Activated CD8-positive, alpha-beta memory T cell treated with anti-CD3 and anti-CD28 coated beads, Interleukin-2, amount 10 ng/mL, durations not matched to agents 7 days and 5 days (primary cell): Measurements from ENCODE around the gene ZBTB42. TPM values are rescaled to one million over a fixed set of nuclear protein-coding genes. Genes with fewer than 3 reads are reported as not detected.

ENCODE experiments used
- ATAC-seq: fragments of 150-1000 bp; cut with Tn5 transposase; one replicate; pipeline ENCODE4 v1.10.0; 2021; ENCODE audit warnings: moderate library complexity
- CTCF ChIA-PET: fragments of 350-600 bp; sonication (Branson Sonifier 250); formaldehyde crosslinking; loops from one replicate; lab custom pipeline; 2021; ENCODE audit warnings: antibody characterized with exemption; lab: Charles Lee
- DNase-seq: peaks from one replicate; pipeline ENCODE4 v3.0.0-alpha.2; 2020
- H3K27ac Mint-ChIP-seq: one replicate; pipeline ENCODE4 v1.8.0; 2021; ENCODE audit warnings: mild to moderate bottlenecking, mixed read lengths
- H3K27me3 Mint-ChIP-seq: one replicate; pipeline ENCODE4 v1.8.0; 2021; ENCODE audit warnings: mixed read lengths
- H3K36me3 Mint-ChIP-seq: one replicate; pipeline ENCODE4 v1.8.0; 2021; ENCODE audit warnings: mild to moderate bottlenecking, mixed read lengths
- H3K4me1 Mint-ChIP-seq: one replicate; pipeline ENCODE4 v1.8.0; 2021; ENCODE audit warnings: mixed read lengths
- H3K4me3 Mint-ChIP-seq: one replicate; pipeline ENCODE4 v1.8.0; 2021; ENCODE audit warnings: mild to moderate bottlenecking, moderate library complexity, mixed read lengths
- H3K9me3 Mint-ChIP-seq: one replicate; pipeline ENCODE4 v1.8.0; 2022; ENCODE audit warnings: low read depth, mixed read lengths
- total RNA-seq, 2 experiments: library from RNA; stranded (reverse); gene quantifications; one replicate each; pipeline ENCODE4 v1.2.3, GENCODE V29; 2021

Gene ZBTB42
- total RNA-seq: 1 to 10 TPM; 4.9 to 5.5 TPM

DNA sequence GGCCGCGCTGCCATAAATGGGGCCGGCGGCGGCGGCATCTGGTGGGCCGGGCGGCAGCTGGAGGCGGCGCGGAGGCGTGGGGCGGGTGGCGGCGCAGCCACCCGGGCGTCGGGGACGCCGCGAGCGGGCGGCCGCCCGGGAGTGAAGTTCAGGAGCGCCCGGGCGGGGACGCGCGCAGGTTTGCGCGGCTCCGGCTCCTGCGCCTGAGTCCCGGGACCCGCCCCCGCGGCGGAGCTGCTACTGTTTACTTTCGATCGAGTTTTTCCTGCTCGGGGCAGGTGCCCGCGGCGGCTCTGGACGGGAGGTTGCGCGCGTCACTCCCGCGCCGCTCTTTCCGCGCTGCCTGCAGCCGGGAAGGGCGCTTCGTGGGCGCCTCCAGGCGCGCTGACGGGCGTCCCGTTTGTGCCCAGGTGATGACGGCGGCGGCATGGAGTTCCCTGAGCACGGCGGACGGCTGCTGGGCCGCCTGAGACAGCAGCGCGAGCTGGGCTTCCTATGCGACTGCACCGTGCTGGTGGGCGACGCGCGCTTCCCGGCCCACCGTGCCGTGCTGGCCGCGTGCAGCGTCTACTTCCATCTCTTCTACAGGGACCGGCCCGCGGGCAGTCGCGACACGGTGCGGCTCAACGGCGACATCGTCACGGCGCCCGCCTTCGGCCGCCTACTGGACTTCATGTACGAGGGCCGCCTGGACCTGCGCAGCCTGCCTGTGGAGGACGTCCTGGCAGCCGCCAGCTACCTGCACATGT lies at the start of gene ZBTB42:
ZBTB42 (plus strand) TSS at position 331 of the 749 bp plus-strand sequence; CDS start at position 428, 97 bp downstream.
- CTCF ChIA-PET: interaction anchor here (0.7 to 2.4 kb wide), 14 partner anchors 9 to 124 kb away, joined by 3 to 15 read pairs (median 3); partner anchors contain the start of genes ADSS1 and SIVA1
- peak; percentile 78 for DNase-seq
- no peaks in the 10 kb centered on the region for H3K9me3 Mint-ChIP-seq
- peak within 1 kb of the TSS; percentile 80 for H3K4me3 Mint-ChIP-seq
- peaks cover 6% of the 10 kb centered on the region for H3K27me3 Mint-ChIP-seq
- H3K27ac Mint-ChIP-seq: peak within 1 kb of the TSS; percentile 50
- peak; percentile 62 for ATAC-seq
- no peaks in the 10 kb centered on the region for H3K36me3 Mint-ChIP-seq
- peaks cover 22% of the 10 kb centered on the region for H3K4me1 Mint-ChIP-seq

DNA sequence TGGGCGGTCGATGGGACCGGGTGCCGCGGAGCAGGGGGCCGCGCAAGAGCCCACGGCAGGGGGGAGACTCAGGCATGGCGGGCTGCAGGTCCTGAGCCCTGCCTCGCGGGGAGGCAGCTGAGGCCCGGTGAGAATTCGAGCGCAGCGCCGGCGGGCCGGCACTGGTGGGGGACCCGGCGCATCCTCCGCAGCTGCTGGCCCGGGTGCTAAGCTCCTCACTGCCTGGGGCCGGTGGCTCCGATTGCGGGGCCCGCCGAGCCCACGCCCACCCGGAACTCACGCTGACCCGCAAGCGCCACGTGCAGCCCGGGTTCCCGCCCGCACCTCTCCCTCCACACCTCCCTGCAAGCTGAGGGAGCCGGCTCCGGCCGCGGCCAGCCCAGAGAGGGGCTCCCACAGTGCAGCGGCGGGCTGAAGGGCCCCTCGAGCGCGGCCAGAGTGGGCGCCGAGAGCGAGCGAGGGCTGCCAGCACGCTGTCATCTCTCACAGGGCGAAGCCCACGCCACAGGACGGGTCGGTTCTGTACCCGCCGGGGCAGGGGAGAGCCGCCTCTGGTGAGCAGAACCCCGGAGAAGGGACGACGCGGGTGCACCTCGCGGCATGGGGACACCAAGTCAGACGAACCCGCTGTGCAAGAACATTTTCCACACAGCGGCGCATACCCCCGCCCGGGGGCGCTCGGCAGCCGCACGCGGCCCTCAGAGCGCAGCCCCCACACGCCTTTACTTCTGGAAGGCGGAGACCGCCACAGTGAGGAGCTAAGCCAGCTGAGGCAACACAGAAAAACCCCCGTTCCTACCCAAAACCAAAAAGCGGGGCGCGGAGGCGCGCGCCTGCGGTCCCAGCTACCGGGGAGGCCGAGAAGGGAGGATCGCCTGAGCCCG lies 49.1 kb upstream of the ZBTB42 start:
- ATAC-seq: no peak
- Mint-ChIP-seq H3K9me3 (no peaks in the 10 kb centered on the region), H3K4me3 (peak overlapping the region; percentile 87), H3K4me1 (peaks cover 36% of the 10 kb centered on the region), H3K27me3 (no peaks in the 10 kb centered on the region), H3K27ac (peak overlapping the region; percentile 89), H3K36me3 (peaks cover 13% of the 10 kb centered on the region)
- DNase-seq: peak; percentile 50
- CTCF ChIA-PET: interaction anchor here (0.5 to 8.9 kb wide), 21 partner anchors 12 to 729 kb away, joined by 3 to 76 read pairs (median 3); partner anchors contain the start of genes ADSS1 and ZBTB42

- H3K27ac Mint-ChIP-seq: peak overlapping the region; percentile 89
- peaks cover 13% of the 10 kb centered on the region for H3K36me3 Mint-ChIP-seq
- H3K4me1 Mint-ChIP-seq: peaks cover 41% of the 10 kb centered on the region
Observed at GRCh38 chr14:104752423-104752734, 48.5 kb upstream of the ZBTB42 start.

GRCh38 chr14:104752735-104753527 lies 48.0 kb upstream of the ZBTB42 start, which contains the start of gene SIVA1:
SIVA1 (plus strand) TSS chr14:104753147; CDS start chr14:104753202, 55 bp downstream.
- ATAC-seq: peak; percentile 94
- CTCF ChIA-PET: interaction anchor here (0.5 to 8.9 kb wide), 21 partner anchors 10 to 833 kb away, joined by 3 to 76 read pairs (median 3); partner anchors contain the start of genes ADSS1 and ZBTB42
- peak; percentile 100 for DNase-seq
- peaks cover 15% of the 10 kb centered on the region for H3K36me3 Mint-ChIP-seq
- H3K27ac Mint-ChIP-seq: peak within 1 kb of the TSS; percentile 89
- no peaks in the 10 kb centered on the region for H3K27me3 Mint-ChIP-seq
- H3K4me3 Mint-ChIP-seq: peak within 1 kb of the TSS; percentile 87
- H3K9me3 Mint-ChIP-seq: no peaks in the 10 kb centered on the region
- peaks cover 45% of the 10 kb centered on the region for H3K4me1 Mint-ChIP-seq

More at GRCh38 chr14:104752423-104752734, 48.5 kb upstream of the ZBTB42 start:
- CTCF ChIA-PET: interaction anchor here (0.5 to 8.9 kb wide), 21 partner anchors 9 to 832 kb away, joined by 3 to 76 read pairs (median 3); partner anchors contain the start of genes ADSS1 and ZBTB42
- DNase-seq (no peak), ATAC-seq (peak; percentile 4)
- peak overlapping the region; percentile 87 for H3K4me3 Mint-ChIP-seq
- no peaks in the 10 kb centered on the region for H3K9me3 Mint-ChIP-seq
- no peaks in the 10 kb centered on the region for H3K27me3 Mint-ChIP-seq

DNA sequence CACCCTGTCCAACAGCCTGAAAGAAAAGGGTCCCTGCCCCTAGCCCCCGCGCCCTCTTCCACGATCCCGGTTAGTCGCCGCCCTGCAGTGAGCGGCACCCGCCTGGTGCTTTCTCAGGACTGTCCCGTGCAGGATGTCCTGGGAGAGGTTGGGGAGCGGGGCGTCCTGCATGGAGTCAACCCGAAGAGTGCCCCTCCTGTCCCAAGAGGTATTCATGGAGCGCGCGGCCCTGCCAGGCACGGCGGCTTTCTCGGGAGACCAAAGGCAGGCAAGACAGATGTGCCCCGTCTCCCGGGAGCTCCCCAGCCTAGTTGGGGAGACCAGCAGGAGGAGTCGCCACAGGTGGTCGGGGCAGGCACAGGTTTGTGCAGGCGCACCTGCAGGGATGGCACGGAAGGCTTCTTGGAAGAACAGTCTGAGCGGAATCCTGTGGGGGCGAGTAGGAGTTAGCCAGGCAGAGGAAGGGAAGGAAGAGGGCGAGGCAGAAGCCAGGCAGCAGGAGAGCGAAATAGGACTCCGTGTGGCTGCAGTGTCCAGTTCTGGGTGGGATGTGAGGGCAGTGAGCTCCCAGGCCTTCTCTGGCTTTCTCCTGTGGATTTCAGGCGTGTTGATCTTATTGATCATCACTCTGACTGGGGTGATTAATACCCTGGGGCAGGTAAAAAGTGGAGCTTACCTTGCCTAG lies 47.2 kb upstream of the ZBTB42 start:
- peak overlapping the region; percentile 84 for H3K27ac Mint-ChIP-seq
- H3K9me3 Mint-ChIP-seq: no peaks in the 10 kb centered on the region
- DNase-seq (peak; percentile 49), ATAC-seq (no peak)
- H3K36me3 Mint-ChIP-seq: peaks cover 15% of the 10 kb centered on the region
- CTCF ChIA-PET: interaction anchor here (1.1 to 8.9 kb wide), 9 partner anchors 10 to 73 kb away, joined by 3 to 76 read pairs (median 4); no protein-coding TSS in a partner anchor
- no peaks in the 10 kb centered on the region for H3K27me3 Mint-ChIP-seq
- H3K4me3 Mint-ChIP-seq: peak overlapping the region; percentile 87
- peaks cover 45% of the 10 kb centered on the region for H3K4me1 Mint-ChIP-seq

GRCh38 chr14:104754213-104754851 lies 46.6 kb upstream of the ZBTB42 start:
- ATAC-seq (no peak), DNase-seq (no peak)
- Mint-ChIP-seq H3K4me3 (peak overlapping the region; percentile 87), H3K27me3 (no peaks in the 10 kb centered on the region), H3K27ac (peak overlapping the region; percentile 84), H3K36me3 (peaks cover 17% of the 10 kb centered on the region), H3K4me1 (peaks cover 45% of the 10 kb centered on the region), H3K9me3 (no peaks in the 10 kb centered on the region)
- CTCF ChIA-PET: interaction anchor here (1.1 to 8.9 kb wide), 5 partner anchors 9 to 72 kb away, joined by 3 to 76 read pairs (median 12); no protein-coding TSS in a partner anchor

- no peaks in the 10 kb centered on the region for H3K27me3 Mint-ChIP-seq
- no peaks in the 10 kb centered on the region for H3K9me3 Mint-ChIP-seq
- H3K27ac Mint-ChIP-seq: no peak overlapping the region
- no peak overlapping the region for H3K4me3 Mint-ChIP-seq
- peaks cover 19% of the 10 kb centered on the region for H3K36me3 Mint-ChIP-seq
- ATAC-seq (no peak), DNase-seq (no peak)
- CTCF ChIA-PET: interaction anchor here (1.6 to 8.9 kb wide), 4 partner anchors 8 to 32 kb away, joined by 4 to 76 read pairs (median 9); partner anchors contain the start of gene ADSS1
- H3K4me1 Mint-ChIP-seq: peaks cover 42% of the 10 kb centered on the region
Observed at GRCh38 chr14:104755621-104756020, 45.3 kb upstream of the ZBTB42 start.

DNA sequence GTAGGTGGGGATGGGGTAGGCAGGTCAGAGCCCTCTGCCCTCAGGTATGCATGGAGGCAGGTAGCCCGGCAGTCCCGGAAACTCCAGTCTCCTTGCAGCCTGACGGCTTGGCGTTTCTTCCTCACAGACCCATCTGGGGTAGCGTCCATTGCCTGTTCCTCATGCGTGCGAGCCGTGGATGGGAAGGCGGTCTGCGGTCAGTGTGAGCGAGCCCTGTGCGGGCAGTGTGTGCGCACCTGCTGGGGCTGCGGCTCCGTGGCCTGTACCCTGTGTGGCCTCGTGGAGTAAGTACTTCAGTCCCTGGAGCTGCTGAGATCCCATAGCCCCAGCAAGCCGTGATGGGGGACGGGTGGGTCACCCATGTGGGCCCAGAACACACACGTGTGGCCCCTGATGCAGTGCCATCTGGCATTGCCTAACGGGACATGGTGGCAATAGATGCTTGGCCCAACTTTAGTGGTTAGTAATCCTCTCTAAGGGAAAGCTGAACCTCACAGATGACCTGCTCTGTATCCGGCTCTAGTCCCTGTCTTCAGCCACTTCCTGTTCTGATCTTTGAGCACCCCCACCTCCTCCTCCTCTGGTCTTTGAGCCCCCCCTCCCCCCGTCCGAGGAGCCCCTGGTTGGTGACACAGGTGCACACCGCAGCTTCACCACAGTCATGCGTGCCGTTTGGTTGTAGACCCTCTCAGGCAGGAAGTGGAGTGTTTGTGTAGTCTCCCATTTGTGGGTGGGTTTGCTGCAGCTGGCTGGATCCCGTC lies 44.2 kb upstream of the ZBTB42 start:
- H3K36me3 Mint-ChIP-seq: peaks cover 20% of the 10 kb centered on the region
- no peak overlapping the region for H3K4me3 Mint-ChIP-seq
- H3K27ac Mint-ChIP-seq: peak overlapping the region; percentile 77
- no peaks in the 10 kb centered on the region for H3K27me3 Mint-ChIP-seq
- CTCF ChIA-PET: interaction anchor here (0.6 to 8.9 kb wide), 3 partner anchors 11 to 69 kb away, joined by 3 to 76 read pairs (median 6); partner anchors contain the start of gene ADSS1
- ATAC-seq (no peak), DNase-seq (peak; percentile 70)
- no peaks in the 10 kb centered on the region for H3K9me3 Mint-ChIP-seq
- peaks cover 42% of the 10 kb centered on the region for H3K4me1 Mint-ChIP-seq

- CTCF ChIA-PET: interaction anchor here (0.6 to 8.9 kb wide), 2 partner anchors 10 to 69 kb away, joined by 3 to 76 read pairs; no protein-coding TSS in a partner anchor
- no peaks in the 10 kb centered on the region for H3K9me3 Mint-ChIP-seq
- H3K27me3 Mint-ChIP-seq: no peaks in the 10 kb centered on the region
- H3K36me3 Mint-ChIP-seq: peaks cover 22% of the 10 kb centered on the region
- no peak overlapping the region for H3K4me3 Mint-ChIP-seq
- peak overlapping the region; percentile 77 for H3K27ac Mint-ChIP-seq
- no peak for DNase-seq
- no peak for ATAC-seq
- H3K4me1 Mint-ChIP-seq: peaks cover 42% of the 10 kb centered on the region
Observed at GRCh38 chr14:104757238-104757585, 43.7 kb upstream of the ZBTB42 start.

- Mint-ChIP-seq H3K4me3 (no peak overlapping the region), H3K36me3 (peaks cover 24% of the 10 kb centered on the region), H3K27ac (peak overlapping the region; percentile 40), H3K9me3 (no peaks in the 10 kb centered on the region), H3K4me1 (peaks cover 42% of the 10 kb centered on the region), H3K27me3 (no peaks in the 10 kb centered on the region)
- no peak for DNase-seq
- CTCF ChIA-PET: interaction anchor here (8.9 kb wide), 1 partner anchor 9 kb away, joined by 76 read pairs; no protein-coding TSS in a partner anchor
- no peak for ATAC-seq
Observed at GRCh38 chr14:104757681-104758392, 43.1 kb upstream of the ZBTB42 start.
